Endothelial cell (in vitro differentiated cells): ENCODE measurements around the gene NR2F1-AS1. TPM values are rescaled to one million over a fixed set of nuclear protein-coding genes. Genes with fewer than 3 reads are reported as not detected.

Experiments used
- DNase-seq: peaks from one replicate; pipeline ENCODE4 v3.0.0; 2021; ENCODE audit warnings: low spot score
- H3K27ac Mint-ChIP-seq: one replicate; pipeline ENCODE4 v1.8.0; 2021; ENCODE audit warnings: mixed read lengths, inconsistent platforms; ENCODE audit not compliant: unreplicated experiment
- H3K27me3 Mint-ChIP-seq: one replicate; pipeline ENCODE4 v1.8.0; 2021; ENCODE audit warnings: mild to moderate bottlenecking, moderate library complexity, mixed read lengths, inconsistent platforms; ENCODE audit not compliant: unreplicated experiment
- H3K36me3 Mint-ChIP-seq: one replicate; pipeline ENCODE4 v1.8.0; 2021; ENCODE audit warnings: mild to moderate bottlenecking, low read depth, mixed read lengths, inconsistent platforms; ENCODE audit not compliant: unreplicated experiment
- H3K4me1 Mint-ChIP-seq: one replicate; pipeline ENCODE4 v1.8.0; 2021; ENCODE audit warnings: mild to moderate bottlenecking, mixed read lengths, inconsistent platforms; ENCODE audit not compliant: unreplicated experiment
- H3K4me3 Mint-ChIP-seq: one replicate; pipeline ENCODE4 v1.8.0; 2021; ENCODE audit warnings: mild to moderate bottlenecking, mixed read lengths, inconsistent platforms; ENCODE audit not compliant: unreplicated experiment
- H3K9me3 Mint-ChIP-seq: one replicate; pipeline ENCODE4 v1.8.0; 2021; ENCODE audit warnings: mixed read lengths, inconsistent platforms; ENCODE audit not compliant: unreplicated experiment
- total RNA-seq: library from RNA; stranded (reverse); fragmentation: NEBNext Ultra II Directional; extraction: Animal tissue kit (Norgen Biotek cat#: 25700); gene quantifications from one replicate; pipeline ENCODE4 v1.2.1, GENCODE V29; 2021; ENCODE audit not compliant: unreplicated experiment
- TF ChIP-seq, protein P1 (sequence below): fragments of 200-600 bp; sonication (generic); IDR thresholded peaks from one replicate; pipeline ENCODE4 v1.5.0; 2021; ENCODE audit warnings: antibody characterized with exemption; ENCODE audit not compliant: unreplicated experiment

Gene NR2F1-AS1
- total RNA-seq, 1 donor from 2014 or later, result 6.4 TPM

DNA sequence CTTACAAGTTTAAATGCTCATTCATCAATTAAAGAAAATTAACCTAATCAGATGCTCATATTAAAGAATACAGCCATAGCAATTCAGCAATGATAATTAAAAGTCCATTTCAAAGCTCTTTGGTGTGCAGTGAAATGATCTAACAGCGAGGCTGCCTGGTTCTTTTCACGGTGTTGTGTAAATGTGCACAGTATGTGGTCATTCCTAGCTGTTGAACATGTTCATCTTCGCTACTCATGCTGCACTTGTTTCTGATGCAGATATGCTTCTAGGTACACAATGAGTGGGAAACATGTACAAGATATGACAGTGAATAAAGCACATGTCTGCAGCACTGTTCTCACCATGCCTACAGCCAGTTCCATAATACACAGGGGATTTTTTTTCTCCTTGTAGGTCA lies 163.5 kb downstream of the NR2F1-AS1 start:
- H3K36me3 Mint-ChIP-seq, result no peaks in the 10 kb centered on the region
- H3K9me3 Mint-ChIP-seq, result no peaks in the 10 kb centered on the region
- TF ChIP-seq, protein P1, sequence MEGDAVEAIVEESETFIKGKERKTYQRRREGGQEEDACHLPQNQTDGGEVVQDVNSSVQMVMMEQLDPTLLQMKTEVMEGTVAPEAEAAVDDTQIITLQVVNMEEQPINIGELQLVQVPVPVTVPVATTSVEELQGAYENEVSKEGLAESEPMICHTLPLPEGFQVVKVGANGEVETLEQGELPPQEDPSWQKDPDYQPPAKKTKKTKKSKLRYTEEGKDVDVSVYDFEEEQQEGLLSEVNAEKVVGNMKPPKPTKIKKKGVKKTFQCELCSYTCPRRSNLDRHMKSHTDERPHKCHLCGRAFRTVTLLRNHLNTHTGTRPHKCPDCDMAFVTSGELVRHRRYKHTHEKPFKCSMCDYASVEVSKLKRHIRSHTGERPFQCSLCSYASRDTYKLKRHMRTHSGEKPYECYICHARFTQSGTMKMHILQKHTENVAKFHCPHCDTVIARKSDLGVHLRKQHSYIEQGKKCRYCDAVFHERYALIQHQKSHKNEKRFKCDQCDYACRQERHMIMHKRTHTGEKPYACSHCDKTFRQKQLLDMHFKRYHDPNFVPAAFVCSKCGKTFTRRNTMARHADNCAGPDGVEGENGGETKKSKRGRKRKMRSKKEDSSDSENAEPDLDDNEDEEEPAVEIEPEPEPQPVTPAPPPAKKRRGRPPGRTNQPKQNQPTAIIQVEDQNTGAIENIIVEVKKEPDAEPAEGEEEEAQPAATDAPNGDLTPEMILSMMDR, result no peak
- no peak overlapping the region for H3K4me3 Mint-ChIP-seq
- no peak overlapping the region for H3K27ac Mint-ChIP-seq
- no peak for DNase-seq
- peaks cover 11% of the 10 kb centered on the region for H3K4me1 Mint-ChIP-seq
- H3K27me3 Mint-ChIP-seq, result no peaks in the 10 kb centered on the region

DNA sequence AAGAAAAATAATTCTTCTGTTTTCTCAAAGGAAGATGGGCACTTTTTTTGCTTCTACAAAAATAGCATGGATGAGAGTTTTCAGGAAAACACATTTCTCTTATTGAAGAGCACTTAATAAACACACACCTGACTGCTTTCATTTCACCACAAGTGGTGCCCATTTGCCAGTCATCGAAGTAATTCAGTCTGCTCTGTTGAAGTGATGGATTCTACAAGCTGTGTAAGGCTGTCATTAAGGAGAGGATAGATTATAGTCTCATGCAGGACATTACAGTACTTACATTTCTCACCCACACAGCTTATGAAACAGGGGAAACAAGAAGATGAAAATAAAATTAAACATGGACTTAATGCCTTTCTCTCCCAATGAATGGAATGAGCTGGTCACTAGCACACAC lies 165.2 kb downstream of the NR2F1-AS1 start:
- no peak for DNase-seq
- Mint-ChIP-seq H3K4me3 (no peak overlapping the region), H3K36me3 (no peaks in the 10 kb centered on the region), H3K4me1 (no peaks in the 10 kb centered on the region), H3K27ac (no peak overlapping the region), H3K9me3 (no peaks in the 10 kb centered on the region), H3K27me3 (no peaks in the 10 kb centered on the region)
- TF ChIP-seq, protein P1, result no peak

DNA sequence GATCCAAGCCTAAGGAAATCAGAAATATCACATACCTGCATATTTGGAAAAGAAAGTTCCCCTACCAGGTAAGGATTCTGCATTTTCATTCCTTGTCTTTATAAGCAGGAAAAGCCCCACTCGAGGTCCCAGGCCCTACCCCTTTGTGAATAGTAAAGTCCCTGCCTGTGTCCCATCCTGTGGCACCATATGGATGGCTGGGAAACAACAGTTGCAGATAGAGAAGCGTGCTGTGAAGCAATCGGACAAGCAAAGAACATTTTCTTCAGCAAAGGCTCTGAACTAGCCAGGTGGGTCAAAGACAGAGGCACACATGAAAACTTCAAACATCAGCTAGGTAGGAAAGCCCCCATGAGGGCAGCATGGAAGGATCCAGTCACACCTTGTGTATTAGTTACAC lies 169.3 kb downstream of the NR2F1-AS1 start:
- DNase-seq, result no peak
- Mint-ChIP-seq H3K4me1 (no peaks in the 10 kb centered on the region), H3K27ac (no peak overlapping the region), H3K27me3 (no peaks in the 10 kb centered on the region), H3K4me3 (no peak overlapping the region), H3K9me3 (no peaks in the 10 kb centered on the region), H3K36me3 (no peaks in the 10 kb centered on the region)
- TF ChIP-seq, protein P1, result no peak

DNA sequence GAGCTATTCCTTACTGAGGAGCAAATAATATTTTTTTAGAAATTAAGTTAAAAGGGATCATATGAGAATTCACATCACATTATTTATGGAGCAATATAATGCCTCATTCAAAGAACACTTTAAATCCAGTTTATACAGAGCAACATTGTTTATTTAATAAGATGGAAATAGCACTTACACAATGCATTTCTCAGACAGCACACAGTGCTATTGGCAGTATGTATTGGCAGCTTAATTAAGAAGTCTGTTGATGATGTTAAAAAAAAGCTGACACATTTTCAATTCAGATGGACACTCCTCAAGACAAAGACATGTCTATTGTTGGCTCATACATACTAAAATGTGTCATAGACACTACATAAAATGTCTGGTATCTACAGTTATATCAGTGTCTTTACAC lies 171.3 kb downstream of the NR2F1-AS1 start:
- no peaks in the 10 kb centered on the region for H3K9me3 Mint-ChIP-seq
- H3K36me3 Mint-ChIP-seq, result no peaks in the 10 kb centered on the region
- TF ChIP-seq, protein P1, result no peak
- no peak for DNase-seq
- H3K4me1 Mint-ChIP-seq, result no peaks in the 10 kb centered on the region
- no peak overlapping the region for H3K4me3 Mint-ChIP-seq
- H3K27ac Mint-ChIP-seq, result no peak overlapping the region
- H3K27me3 Mint-ChIP-seq, result no peaks in the 10 kb centered on the region

- Mint-ChIP-seq H3K27me3 (no peaks in the 10 kb centered on the region), H3K9me3 (no peaks in the 10 kb centered on the region), H3K4me1 (no peaks in the 10 kb centered on the region), H3K27ac (no peak overlapping the region), H3K36me3 (no peaks in the 10 kb centered on the region), H3K4me3 (no peak overlapping the region)
- TF ChIP-seq, protein P1, result no peak
- no peak for DNase-seq
Measured at GRCh38 chr5:93407454-93407853, 173.6 kb downstream of the NR2F1-AS1 start.
